Fibroblast of villous mesenchyme (primary cell): ENCODE measurements around the gene PCNX4. TPM values are rescaled to one million over a fixed set of nuclear protein-coding genes. Genes with fewer than 3 reads are reported as not detected.
A peak's percentile ranks its signal among the peaks of the same experiment; 100 is the strongest.
"Not testable (repeated sequence)": the region's sequence is repeated elsewhere in the genome, so short reads cannot be mapped to it uniquely, and the experiment has no call there.

Source experiments
- DNase-seq: peaks from one replicate; pipeline ENCODE4 v3.0.0-alpha.2; 2010; ENCODE audit warnings: low read depth
- H3K4me3 ChIP-seq: 2 replicates; pipeline ENCODE4 v1.5.1; 2011; ENCODE audit warnings: low read depth, mild to moderate bottlenecking, low read length
- total RNA-seq: library from RNA; depleted of rRNA; stranded (reverse); fragments of >200 nt; gene quantifications from 2 replicates; pipeline ENCODE4 v1.2.3, GENCODE V29; 2012
- TF ChIP-seq, protein P1 (sequence below): IDR thresholded peaks from 2 replicates; pipeline ENCODE4 v1.5.1; 2012; ENCODE audit warnings: low read depth, mild to moderate bottlenecking, low read length; ENCODE audit not compliant: insufficient read depth

Gene PCNX4
- total RNA-seq, 1 donor, result 138 TPM

DNA sequence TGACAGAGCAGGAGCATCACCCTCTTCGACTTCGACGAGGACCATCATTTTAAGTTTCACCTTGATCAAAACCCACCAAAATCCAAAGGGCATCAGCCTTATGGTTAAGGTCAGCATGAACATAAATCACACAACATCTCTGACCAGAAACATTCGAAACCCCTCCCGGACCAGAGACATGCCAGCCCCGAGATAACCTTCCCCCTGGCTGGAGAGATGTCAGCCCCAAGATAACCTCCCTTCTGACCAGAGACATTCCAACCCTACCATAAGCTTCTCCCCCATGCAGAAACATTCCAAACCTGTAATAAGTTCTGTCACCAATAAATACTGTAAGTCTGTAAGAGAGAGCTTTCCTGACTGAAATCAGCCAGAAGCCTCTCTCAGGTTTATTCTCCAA is 6.3 kb downstream of the PCNX4 start:
- no peak for DNase-seq
- no peak overlapping the region for H3K4me3 ChIP-seq
- TF ChIP-seq, protein P1, sequence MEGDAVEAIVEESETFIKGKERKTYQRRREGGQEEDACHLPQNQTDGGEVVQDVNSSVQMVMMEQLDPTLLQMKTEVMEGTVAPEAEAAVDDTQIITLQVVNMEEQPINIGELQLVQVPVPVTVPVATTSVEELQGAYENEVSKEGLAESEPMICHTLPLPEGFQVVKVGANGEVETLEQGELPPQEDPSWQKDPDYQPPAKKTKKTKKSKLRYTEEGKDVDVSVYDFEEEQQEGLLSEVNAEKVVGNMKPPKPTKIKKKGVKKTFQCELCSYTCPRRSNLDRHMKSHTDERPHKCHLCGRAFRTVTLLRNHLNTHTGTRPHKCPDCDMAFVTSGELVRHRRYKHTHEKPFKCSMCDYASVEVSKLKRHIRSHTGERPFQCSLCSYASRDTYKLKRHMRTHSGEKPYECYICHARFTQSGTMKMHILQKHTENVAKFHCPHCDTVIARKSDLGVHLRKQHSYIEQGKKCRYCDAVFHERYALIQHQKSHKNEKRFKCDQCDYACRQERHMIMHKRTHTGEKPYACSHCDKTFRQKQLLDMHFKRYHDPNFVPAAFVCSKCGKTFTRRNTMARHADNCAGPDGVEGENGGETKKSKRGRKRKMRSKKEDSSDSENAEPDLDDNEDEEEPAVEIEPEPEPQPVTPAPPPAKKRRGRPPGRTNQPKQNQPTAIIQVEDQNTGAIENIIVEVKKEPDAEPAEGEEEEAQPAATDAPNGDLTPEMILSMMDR, result no peak

- not testable (repeated sequence) for H3K4me3 ChIP-seq, DNase-seq
Measured at GRCh38 chr14:60099855-60100254, 8.1 kb downstream of the PCNX4 start.

DNA sequence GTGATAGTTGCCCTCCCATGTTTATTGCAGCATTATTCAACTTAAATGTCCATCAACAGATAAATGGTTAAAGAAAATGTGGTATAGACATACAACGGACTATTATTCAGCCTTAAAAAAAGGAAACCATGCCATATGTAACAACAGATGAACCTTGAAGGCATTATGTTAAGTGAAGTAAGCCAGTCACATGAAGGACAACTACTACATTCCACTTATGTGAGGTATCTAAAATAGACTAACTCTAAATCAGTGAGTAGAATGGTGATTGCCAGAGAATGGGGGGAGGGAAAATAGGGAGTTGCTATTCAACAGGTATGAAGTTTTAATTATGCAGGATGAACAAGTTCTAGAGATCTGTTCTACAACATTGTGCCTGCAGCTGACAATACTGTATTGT is 10.1 kb downstream of the PCNX4 start:
- no peak overlapping the region for H3K4me3 ChIP-seq
- TF ChIP-seq, protein P1, result no peak
- DNase-seq, result no peak

- no peak overlapping the region for H3K4me3 ChIP-seq
- TF ChIP-seq, protein P1, result no peak
- peak; percentile 82 for DNase-seq
Measured at GRCh38 chr14:60102389-60102788, 10.7 kb downstream of the PCNX4 start.

GRCh38 chr14:60106339-60106738 is 14.6 kb downstream of the PCNX4 start:
- DNase-seq, result peak; percentile 84
- H3K4me3 ChIP-seq, result no peak overlapping the region
- TF ChIP-seq, protein P1, result no peak

GRCh38 chr14:60107477-60107876 is 15.8 kb downstream of the PCNX4 start:
- TF ChIP-seq, protein P1, result no peak
- no peak overlapping the region for H3K4me3 ChIP-seq
- DNase-seq, result no peak

GRCh38 chr14:60111732-60112131 is 20.0 kb downstream of the PCNX4 start:
- H3K4me3 ChIP-seq, result no peak overlapping the region
- DNase-seq, result no peak
- TF ChIP-seq, protein P1, result no peak
